ENCODE data around the gene FOXI2. TPM values are rescaled to one million over a fixed set of nuclear protein-coding genes. Genes with fewer than 3 reads are reported as not detected.

FOXI2 gene
- not detected in 2 replicates for total RNA-seq

DNA sequence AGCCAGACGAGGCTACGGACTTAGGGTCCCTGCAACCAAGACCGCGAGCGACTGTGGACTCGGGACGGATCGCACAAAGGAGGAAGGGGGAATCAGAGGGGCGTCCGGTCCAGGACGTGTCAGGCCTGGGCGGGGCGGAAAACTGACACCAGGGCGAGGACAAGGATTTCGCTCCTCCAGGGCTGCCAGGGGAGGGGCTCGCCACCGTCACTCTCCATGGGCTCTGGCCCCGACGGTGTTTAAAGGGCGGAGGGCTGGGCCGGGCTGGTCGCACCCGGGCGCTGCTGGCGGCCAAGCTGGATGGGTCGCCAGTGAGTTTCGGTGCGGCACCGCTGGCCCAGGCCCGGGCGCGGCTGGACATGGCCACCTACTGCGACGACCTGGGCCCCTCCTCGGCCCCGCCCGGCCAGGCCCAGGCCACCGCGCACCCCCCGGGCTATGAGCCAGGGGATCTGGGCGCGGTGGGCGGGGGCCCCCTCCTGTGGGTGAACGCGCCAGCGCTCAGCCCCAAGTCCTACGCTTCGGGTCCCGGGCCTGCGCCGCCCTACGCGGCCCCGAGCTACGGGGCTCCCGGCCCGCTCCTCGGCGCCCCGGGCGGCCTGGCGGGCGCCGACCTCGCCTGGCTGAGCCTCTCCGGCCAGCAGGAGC is at the start of gene FOXI2:
TSS of gene FOXI2 (plus strand) at position 271 of the 648 bp plus-strand sequence. CDS start at position 360, 89 bp downstream.

Other genes starting within 250 kb of the FOXI2 start
- gene NPS, start 187.9 kb upstream of the FOXI2 start, total RNA-seq: not detected in 2 replicates
- gene CLRN3, start 155.8 kb downstream of the FOXI2 start, total RNA-seq: not detected in 2 replicates
- gene PTPRE, start 169.9 kb downstream of the FOXI2 start, total RNA-seq: 37.0 and 38.5 TPM in 2 replicates